NCI-H82 (cell line): ENCODE measurements around the gene CDH26.
"Not testable (repeated sequence)": the region's sequence is repeated elsewhere in the genome, so short reads cannot be mapped to it uniquely, and the experiment has no call there.

Experiments
- DNase-seq: peaks from one replicate; lab custom pipeline; 2025; lab: John Stamatoyannopoulos, UW

The CDH26 gene

DNA sequence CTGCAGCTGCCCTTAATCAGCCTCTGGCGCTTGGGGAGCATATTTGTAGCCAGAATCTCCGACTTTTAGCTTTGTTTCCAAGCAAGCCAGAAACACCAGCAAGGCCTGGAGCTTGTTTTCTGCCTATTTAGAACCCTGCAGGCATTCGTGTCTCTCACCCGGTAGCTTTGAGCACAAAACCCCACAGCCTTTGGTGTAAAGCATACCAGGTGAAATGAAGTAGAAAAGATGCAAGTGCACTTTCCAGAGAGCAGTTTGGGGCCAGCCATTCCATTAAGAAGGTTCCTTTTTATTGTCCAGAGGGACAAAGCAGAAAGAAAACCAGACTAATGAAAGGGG is 17.3 kb upstream of the CDH26 start:
- DNase-seq: no peak

- DNase-seq: no peak
Observed at GRCh38 chr20:59942245-59942644, 16.0 kb upstream of the CDH26 start.

DNA sequence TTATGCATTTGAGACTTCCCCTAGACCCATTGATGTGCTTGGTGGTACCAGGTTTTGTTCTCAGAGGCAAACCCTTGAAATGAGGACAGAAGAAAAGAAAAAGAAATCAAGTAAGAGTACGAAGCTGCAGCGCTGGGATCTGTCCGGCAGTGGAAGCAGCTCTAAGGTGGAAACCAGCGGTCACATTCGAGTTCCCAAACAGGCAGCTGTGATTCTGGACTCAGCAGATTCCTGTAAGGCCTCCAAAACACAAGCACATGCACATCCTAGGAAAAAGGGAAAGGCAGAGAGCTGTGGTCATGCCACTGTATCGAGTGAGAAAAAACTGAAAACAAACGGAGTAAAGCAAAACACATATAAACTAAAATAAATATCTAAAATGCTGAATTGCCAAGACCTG is 13.5 kb upstream of the CDH26 start:
- no peak for DNase-seq

DNA sequence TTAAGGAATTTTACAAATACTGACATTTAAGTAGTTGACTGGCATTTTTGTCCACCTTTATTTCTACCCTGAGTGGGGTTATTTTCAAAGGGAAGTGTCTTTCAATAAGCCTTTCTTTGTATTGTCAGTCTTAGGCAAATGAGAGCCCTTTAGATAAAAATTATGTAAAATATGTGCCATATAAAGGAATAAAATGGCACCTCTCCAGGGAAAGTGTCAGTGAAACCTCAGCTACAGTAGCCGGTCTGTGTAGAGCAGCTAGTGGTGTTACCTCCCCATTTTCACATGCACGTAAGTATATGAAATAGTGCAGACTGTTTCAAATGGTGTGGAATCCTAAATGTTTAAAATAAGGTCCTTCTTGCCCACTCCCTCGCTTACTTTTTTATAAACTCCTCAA is 13.0 kb upstream of the CDH26 start:
- DNase-seq: no peak

GRCh38 chr20:59945731-59946130 is 12.5 kb upstream of the CDH26 start:
- DNase-seq: no peak

DNA sequence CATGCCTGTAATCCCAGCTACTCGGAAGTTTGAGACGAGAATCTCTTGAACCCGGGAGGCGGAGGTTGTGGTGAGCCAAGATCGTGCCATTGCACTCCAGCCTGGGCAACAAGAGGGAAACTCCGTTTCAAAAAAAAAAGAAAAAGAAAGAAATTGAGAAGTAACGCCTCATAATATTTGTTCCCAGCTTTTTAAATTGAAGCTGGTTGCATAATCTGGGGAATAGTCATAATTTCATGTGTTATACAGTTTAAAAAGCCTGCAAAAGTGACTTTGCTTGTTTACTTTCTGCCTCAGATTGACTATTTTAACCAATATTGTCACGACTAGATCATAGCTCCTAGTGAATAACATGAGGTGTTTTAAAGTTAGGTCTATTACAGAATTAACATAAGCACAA is 10.8 kb upstream of the CDH26 start:
- no peak for DNase-seq

GRCh38 chr20:59948212-59948611 is 10.0 kb upstream of the CDH26 start:
- DNase-seq: no peak

- DNase-seq: peak; percentile 67
Observed at GRCh38 chr20:59948828-59949720, 9.1 kb upstream of the CDH26 start.

DNA sequence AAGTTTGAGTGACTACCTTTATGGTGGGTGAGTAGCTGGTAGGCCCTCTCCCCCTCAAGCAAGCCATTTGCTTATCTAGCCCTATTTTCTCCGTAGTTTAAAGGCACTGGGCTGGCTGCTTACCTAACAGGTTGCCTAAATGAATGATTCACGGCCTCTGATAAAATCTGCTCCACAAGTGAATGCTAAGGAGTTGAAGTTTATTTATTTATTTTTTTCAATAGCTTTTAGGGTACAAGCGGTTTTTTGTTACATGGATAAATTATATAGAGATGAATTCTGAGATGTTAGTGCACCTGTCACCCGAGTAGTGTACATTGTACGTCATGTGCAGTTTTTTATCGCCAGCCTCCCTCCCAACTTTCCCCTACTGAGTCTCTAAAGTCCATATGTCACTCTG is 8.3 kb upstream of the CDH26 start:
- no peak for DNase-seq

GRCh38 chr20:59954718-59955117 is 3.5 kb upstream of the CDH26 start:
- no peak for DNase-seq

DNA sequence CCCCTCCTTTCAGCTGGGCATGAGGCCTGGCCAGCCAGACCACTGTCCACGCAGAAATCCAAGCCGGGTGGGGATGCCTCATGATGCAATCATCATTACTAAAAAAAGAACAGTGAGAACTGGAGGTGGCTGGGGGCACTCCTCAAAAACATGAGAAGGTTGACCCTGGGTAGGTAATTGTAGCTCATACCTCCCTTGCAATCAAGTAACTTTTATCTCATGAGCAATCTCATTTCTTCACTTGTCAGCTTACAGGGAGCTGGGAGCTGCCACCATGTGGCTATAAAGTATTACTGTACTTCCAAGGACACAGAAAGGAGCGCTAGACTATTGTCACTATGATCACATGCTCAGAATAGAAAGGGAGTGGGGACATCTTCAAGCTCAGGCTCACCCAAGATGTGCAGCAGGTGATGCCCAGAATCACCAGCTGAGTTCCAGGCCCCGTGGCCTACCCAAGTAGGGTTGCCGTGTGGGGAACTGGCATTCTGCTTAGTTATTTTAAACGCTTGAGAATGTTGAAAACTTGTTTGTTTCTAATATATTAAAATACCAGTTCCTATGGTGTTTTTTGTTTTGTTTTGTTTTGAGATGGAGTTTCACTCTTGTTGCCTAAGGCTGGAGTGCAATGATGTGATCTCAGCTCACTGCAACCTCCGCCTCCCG is 3.0 kb upstream of the CDH26 start:
- peak; percentile 71 for DNase-seq

DNA sequence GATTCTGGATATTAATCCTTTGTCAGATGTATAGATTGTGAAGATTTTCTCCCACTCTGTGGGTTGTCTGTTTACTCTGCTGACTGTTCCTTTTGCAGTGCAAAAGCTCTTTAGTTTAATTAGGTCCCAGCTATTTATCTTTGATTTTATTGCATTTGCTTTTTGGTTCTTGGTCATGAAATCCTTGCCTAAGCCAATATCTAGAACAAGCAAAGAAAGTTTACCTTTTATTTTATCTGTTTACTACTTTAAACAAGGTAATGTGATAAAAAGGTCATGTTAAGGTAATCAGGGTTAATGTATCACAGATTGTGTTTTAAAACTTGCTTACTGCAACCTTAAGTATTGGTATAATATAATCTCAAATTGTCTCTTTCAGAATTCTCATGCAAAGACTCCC is 655 bp upstream of the CDH26 start:
- DNase-seq: not testable (repeated sequence)

DNA sequence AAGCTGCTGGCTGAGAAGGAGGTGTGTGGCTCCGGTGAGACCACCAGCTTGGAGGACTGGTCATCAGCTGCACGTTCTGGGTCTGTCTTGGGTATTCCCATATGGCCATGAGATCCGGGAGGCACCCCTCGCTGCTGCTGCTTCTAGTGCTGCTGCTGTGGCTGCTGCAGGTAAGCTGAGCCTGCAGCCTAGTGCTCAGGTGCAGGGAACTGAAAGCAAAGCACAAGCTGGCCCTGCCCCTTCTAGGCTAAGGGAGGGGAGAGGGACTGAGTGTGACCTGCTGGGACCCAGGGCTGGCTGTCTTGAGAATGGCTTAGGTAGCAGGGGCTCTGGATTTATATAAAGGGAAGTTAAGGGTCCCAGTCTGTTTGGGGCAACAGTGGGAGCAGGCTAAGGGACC is 403 bp downstream of the CDH26 start:
- DNase-seq: no peak

DNA sequence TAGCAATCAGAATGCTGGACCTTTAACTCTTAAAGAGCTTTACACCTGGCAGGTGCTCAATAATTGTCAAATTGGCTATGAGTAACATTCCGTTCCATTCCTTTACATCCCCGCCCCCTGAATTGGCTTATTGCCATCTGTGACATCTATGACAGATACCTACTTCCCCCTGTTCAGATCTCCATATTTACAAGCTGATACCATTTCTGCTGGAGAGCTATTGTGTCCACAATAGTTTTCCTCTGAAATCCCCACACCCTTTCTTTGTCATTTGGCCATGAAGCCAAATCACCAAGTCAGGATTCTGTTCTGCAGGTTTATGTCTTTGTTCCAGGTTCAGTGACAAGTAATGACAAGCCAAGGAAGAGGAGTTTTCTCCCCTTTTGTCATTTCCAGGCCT is 3.2 kb downstream of the CDH26 start:
- DNase-seq: no peak

DNA sequence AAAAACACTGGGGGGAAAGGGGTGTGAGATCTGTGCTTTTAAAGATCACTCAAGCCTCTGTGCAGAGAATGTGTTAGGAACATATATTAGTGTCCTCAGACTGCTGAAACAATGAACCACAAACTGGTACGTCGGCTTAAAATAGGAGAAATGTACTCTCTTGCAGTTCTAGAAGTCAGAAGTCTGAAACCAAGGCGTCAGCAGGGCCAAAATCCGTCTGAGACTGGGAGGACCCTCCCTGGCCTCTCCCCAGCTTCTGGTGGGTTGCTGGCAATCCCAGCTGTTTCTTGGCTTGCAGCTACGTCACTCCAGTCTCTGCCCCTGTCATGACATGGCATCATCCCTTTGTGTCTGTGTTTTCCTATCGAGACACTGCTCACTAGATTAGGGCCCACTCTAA is 3.9 kb downstream of the CDH26 start:
- no peak for DNase-seq

DNA sequence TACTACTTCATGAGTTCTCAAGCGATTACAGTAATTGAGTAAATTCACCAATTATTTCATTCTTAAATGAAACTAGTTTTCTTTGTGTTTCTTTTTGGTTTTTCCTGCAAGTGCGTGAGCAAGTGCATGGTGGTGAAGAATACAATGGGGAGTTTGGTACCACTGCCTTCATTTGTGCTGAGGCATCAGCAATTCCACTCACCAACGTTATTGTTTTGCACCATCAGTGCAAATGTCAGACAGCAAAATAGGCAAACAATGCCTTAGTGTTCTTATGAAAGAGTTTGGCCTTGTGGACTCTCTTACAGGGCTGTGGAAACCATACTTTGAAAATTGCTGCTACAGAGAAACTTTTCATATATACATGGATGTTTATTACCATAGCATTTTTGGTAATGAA is 8.2 kb downstream of the CDH26 start:
- DNase-seq: no peak

GRCh38 chr20:59971428-59971827 is 13.2 kb downstream of the CDH26 start:
- DNase-seq: no peak

GRCh38 chr20:59972037-59972801 is 14.0 kb downstream of the CDH26 start:
- no peak for DNase-seq

DNA sequence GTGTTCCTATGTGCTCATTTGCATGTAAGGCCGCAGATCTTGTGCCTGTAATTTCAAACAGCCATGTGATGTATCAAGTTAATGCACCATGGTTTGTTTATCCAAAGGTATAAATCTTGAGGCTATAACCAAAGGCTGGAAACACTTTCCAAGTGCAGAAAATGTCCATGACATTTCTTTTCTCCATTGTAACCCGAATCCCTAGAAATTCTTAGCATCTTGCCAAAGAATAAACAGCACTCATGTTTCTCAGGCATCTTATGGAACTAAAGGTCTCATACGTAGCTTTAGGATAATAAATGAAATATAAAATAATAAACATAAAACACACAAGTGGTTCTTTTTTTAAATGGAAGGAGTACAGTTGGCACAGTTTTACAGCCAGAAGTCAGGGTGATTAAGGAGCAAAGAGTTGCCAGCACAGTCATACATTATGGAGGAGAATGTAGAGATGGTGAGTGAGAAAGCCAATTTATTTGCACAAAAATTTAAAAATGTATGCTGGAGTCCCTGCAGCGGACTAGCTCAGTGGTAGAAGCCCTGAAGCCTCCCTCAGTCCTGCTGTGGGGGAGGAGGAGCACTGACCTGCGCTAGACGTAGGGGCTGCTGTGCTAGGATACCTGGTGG is 18.0 kb downstream of the CDH26 start:
- DNase-seq: no peak

DNA sequence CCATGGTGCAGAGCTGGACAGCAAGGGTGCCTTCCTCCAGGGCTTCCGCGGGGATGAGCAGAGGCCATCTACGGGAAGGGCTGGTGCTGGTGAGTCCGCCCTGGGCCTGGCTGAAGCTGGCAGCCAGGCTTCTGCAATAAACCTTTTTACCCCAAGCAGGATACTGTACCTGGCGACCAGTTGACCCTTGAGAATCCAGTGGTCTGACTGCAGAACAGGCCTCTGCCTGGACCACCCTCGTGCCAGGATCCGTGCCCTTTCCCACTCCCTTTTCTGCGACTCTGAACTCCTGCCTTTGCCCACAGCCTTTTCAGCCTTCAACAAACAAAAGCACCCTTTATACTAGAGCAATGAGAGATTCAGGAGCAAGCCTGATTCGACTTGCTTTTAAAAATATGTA is 18.9 kb downstream of the CDH26 start:
- DNase-seq: no peak

DNA sequence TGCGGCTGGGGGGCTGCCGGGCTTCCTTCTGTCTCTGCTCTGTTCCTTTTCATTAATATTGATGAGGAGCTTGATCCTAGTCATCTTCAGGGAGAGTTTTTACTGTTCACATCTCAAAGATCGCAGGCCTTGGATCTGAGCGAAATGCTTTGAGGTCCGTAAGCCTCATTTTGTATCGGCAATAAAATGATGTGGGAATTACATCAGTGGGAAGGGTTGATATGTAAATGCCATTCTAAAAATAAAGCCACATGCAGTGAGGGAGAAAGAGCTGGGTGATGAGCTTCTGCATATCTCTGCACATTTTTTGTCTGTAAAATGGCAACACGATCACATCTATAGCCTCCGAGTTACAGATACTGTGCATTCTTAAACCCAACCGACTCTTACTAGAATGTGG is 24.9 kb downstream of the CDH26 start:
- DNase-seq: no peak

GRCh38 chr20:59984541-59984940 is 26.3 kb downstream of the CDH26 start:
- DNase-seq: no peak

- DNase-seq: no peak
Observed at GRCh38 chr20:59985164-59985563, 26.9 kb downstream of the CDH26 start.
